Subcutaneous adipose tissue (tissue), 4 donors: ENCODE measurements around the gene NSFL1C. TPM values are rescaled to one million over a fixed set of nuclear protein-coding genes. Genes with fewer than 3 reads are reported as not detected.

Experiments used
- CTCF ChIP-seq: fragments of 450-650 bp; IDR thresholded peaks from one replicate; pipeline ENCODE4 v1.5.1; 2016; ENCODE audit warnings: low read depth, mild to moderate bottlenecking, control low read depth, antibody characterized with exemption, moderate library complexity
- total RNA-seq, 4 donors: library from RNA; depleted of rRNA; stranded (reverse); fragments of >200 nt; gene quantifications; one replicate each; pipeline ENCODE4 v1.1.0, GENCODE V29; 2016

The NSFL1C gene
- total RNA-seq, 4 donors from 2014 or later: 43.7 to 60.5 (median 57.8) TPM

DNA sequence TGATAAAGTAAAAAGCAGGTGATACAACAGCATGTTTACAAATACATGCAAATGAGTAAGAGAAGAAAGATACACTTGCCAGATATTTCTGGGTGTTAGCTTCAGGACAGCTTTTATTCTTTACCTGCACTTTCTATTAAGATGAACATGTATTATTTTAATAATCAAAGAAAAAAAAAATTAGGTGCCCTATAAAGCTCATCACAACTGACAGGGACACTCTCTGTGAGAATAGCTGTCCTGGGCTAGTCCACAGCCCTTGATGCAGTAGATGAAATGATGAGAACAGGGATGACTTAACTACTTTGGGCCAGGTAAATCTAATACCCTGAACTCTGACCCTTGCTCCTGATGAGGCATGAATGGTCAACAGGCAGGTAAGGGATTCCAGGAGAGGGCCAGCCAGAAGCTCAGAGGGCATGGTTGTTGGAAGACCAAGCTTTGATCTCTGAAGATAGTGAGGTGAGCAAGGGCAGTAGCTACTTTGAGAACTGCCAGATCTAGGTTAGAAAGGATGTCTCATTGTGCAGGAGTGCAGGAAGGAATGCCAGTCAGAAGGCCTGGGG, 15.6 kb downstream of the NSFL1C start:
- TF ChIP-seq CTCF: no peak

GRCh38 chr20:1449370-1449769, 17.3 kb downstream of the NSFL1C start:
- no peak for TF ChIP-seq CTCF

GRCh38 chr20:1448081-1448620, 18.5 kb downstream of the NSFL1C start:
- no peak for TF ChIP-seq CTCF

- no peak for TF ChIP-seq CTCF
These were observed 20.1 kb downstream of the NSFL1C start for GRCh38 chr20:1446536-1446935.

GRCh38 chr20:1443085-1443484, 23.6 kb downstream of the NSFL1C start:
- TF ChIP-seq CTCF: no peak

DNA sequence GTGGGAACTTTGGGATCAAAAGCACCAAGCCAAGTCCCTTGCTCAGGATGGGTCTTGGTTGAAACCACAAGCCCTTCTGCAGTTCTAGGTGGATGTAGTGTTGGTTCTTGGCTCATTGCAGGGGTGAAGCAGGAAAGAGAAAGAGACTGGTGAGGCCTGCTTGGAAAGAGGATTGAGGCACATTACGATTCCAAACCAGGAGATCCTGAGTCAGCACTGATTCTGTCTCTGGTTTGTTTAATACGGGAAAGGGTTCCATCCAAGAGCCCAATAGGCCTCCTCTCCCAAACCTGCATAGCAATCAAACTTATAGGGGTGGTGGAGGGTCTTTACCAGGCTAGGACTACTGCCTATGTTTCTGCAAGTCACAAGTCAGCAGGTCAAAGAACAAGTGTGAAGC, 24.3 kb downstream of the NSFL1C start:
- TF ChIP-seq CTCF: no peak

GRCh38 chr20:1441133-1441532, 25.5 kb downstream of the NSFL1C start:
- no peak for TF ChIP-seq CTCF
